OCI-M2 (cell line): Measurements from ENCODE around the gene AZIN2.
"Not testable (repeated sequence)": the region's sequence is repeated elsewhere in the genome, so short reads cannot be mapped to it uniquely, and the experiment has no call there.

Experiments used
- DNase-seq: peaks from one replicate; lab custom pipeline; 2025; ENCODE audit not compliant: unreplicated experiment; lab: John Stamatoyannopoulos, UW

AZIN2 gene

DNA sequence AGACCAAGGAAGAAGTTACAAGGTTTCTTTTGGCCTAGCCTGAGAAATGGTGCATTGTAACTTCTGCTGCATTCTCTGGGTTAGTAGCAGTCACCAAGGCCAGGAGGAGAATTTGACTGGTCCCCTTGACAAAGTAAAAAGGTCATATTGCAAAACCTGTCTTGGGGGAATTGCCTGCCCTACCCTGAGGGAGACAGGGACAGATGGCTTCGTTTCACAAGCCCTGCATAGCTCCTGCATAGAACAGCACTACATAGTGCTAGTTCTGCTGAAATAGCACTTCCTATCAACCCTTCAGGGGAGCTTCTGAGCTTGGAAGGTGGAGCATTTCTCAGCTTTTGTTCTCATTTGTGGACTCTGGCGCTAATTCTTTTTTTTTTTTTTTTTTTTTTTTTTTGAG, 23.9 kb upstream of the AZIN2 start:
- DNase-seq, result no peak

DNA sequence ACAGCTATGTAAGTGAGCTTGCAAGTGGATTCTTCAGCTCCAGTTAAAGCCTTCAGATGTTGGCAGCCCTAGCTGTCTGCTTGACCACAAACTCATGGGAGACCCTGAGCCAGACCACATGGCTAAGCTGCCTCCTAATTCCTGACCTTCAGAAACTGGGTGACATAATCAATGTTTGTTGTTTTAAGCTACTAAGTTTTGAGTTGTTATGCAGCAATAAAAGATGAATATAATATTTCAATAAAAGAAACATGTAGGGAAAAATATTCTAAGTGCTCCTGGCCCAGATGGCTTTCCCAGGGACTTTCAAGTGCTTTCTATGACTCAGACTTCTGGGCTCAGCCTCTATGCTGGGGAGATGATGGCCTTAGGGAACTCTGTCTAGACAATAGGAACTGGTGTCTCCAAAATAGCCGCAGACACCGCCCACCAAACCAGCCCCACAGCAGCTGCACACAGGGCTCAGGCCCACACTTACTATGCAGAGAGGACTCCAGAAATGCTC, 20.3 kb upstream of the AZIN2 start:
- no peak for DNase-seq

- DNase-seq, result no peak
Observed at GRCh38 chr1:33061834-33062233, 19.1 kb upstream of the AZIN2 start.

DNA sequence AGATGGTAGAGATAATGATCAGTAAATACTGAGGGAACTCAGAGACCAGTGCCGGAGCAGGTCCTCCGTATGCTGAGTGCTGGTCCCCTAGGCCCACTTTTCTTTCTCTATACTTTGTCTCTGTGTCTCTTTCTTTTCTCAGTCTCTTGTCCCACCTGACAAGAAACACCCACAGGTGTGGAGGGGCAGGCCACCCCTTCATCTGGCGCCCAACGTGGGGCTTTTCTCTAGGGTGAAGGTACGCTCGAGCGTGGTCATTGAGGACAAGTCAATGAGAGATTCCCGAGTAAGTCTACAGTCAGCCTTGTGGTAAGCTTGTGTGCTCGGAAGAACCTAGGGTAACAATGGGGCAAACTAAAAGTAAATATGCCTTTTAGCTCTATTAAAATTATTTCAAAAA, 16.7 kb upstream of the AZIN2 start:
- not testable (repeated sequence) for DNase-seq

- DNase-seq, result no peak
Observed at GRCh38 chr1:33065301-33065700, 15.7 kb upstream of the AZIN2 start.

DNA sequence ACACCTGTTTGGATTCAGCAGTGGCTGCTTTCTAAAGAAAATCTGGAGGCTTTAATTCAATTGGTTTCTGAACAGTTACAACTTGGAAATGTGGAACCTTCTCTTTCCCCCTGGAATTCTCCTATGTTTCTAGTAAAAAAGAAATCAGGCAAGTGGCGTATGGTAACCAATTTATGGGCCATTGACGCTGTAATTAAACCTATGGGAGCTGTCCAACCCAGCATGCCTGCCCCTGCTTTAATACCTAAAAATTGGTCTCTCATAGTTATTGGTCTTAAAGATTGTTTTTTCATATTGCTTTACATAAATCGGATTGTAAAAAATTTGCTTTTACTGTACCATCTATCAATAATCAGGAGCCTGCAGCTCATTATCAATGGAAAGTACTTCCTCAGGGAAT, 14.5 kb upstream of the AZIN2 start:
- not testable (repeated sequence) for DNase-seq

DNA sequence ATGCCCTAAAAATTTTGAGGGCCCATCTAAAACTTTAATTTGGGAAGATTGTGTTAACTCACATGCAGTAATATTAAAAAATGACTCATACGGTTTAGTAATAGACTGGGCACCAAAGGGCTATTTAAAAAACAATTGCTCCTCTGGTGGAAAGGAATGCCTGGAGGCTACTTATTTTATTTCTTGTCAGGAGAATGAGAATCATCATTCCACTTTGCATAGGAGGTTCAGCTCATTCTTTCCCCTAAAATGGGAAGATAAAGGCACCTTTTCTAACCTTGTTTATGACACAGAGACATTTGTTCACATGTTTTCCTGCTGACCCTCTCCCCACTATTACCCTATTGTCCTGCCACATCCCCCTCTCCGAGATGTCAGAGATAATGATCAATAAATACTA, 12.8 kb upstream of the AZIN2 start:
- not testable (repeated sequence) for DNase-seq

DNA sequence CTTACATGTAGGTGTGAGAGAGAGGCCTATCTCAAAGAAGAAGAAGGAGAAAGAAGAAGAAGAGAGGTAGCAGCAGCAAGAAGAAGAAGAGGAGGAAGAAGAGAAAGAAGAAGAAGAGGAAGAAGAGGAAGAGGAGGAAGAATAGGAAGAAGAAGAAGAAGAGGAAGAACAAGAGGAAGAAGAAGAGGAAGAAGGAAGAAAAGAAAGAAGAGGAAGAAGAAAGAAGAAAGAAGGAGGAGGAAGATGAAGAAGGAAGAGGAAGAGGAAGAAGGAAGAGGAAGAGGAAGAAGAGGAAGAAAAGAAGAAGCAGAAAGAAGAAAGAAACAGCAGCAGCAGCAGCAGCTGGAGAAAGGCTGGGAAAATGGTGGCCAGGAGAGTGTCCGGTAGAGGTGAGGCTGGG, 10.3 kb upstream of the AZIN2 start:
- no peak for DNase-seq

DNA sequence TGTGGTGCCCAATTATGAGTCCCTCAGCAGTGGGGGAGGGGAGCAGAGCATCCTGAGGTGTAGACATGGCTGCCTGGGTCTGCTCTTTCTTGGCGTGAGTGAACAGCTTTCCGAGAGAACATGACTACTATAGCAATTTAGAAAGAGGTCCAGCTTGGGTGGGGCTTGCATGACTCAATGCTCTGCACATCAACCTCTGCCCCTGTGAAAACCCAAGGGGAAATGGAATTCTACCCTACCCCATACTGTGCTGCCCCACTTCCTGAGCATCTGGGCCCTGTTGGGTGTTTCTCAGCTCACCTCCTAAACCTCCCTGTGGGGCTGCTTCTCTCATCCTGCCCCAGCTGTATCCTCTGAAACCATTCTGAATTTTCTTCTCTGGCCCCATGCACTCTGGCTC, 8.2 kb upstream of the AZIN2 start:
- no peak for DNase-seq

GRCh38 chr1:33074193-33074945, 6.6 kb upstream of the AZIN2 start:
- no peak for DNase-seq

DNA sequence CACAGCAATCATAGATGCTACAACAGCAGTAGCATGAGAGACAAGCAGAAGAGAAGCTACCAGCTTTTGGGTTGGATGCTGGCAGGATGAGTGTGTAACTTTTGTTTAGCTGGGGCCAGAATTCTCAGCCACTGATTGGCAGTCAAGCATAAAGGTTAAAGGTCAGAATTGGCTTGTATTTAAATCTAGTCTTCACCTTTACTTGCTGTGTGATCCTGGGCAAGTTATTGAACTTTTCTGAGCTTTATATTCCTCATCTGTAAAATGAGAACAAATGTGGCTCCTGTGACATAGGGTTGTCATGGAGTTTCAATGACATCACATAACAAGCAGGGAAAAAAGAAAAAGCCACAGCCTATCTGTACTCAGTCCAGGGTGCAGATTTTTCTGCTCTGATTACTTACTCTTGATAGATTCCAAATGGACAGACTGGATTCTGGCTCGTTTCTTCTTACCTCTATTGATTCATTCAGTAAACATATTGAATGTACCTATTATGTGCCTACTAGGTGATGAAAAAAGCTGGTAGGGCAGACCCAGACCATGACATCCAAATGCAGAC, 2.8 kb upstream of the AZIN2 start:
- DNase-seq, result no peak

DNA sequence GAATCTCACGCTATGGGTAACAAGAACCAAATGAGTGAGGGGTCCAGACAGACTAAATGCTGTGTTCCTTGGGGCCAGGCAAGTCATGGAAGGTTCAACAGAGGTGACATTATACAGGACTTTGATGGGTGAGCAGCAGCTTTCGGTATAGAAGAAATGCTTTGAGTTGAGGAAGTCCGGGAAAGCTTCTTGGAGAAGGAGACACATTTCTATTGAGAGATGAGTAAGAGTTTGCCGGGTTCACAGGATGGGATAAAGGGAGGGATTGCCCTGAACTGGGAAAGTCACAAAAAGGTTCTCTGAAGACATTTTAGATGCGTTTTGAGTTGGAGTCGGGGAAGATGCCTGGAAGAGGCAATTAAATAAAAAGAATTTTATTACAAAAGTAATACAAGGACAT, 580 bp upstream of the AZIN2 start:
- no peak for DNase-seq

- DNase-seq, result no peak
Observed at GRCh38 chr1:33081554-33082305, 777 bp downstream of the AZIN2 start.

- no peak for DNase-seq
Observed at GRCh38 chr1:33082575-33083108, 1.7 kb downstream of the AZIN2 start.

DNA sequence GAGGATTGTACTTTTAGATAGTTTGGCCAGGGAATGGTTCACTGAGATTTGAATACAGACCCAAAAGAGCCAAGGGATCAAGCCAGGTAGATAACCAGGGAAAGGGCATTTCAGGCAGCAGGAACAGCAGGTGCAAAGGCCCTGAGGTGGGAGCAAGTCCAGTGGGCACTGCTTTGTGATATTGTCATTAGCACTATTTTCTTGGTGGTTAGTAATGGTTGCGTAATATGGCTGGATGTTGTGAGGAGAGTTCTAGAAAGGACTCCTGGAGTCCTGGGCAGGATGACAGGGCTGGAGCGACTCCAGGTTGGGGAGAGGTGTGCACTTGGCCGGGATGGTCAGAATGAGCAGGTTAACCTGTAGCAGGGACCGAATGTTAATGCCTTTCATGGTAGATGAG, 4.4 kb downstream of the AZIN2 start:
- no peak for DNase-seq

GRCh38 chr1:33086384-33086850, 5.5 kb downstream of the AZIN2 start:
- DNase-seq, result no peak

GRCh38 chr1:33087677-33088076, 6.7 kb downstream of the AZIN2 start:
- no peak for DNase-seq

- no peak for DNase-seq
Observed at GRCh38 chr1:33088119-33088906, 7.4 kb downstream of the AZIN2 start.

DNA sequence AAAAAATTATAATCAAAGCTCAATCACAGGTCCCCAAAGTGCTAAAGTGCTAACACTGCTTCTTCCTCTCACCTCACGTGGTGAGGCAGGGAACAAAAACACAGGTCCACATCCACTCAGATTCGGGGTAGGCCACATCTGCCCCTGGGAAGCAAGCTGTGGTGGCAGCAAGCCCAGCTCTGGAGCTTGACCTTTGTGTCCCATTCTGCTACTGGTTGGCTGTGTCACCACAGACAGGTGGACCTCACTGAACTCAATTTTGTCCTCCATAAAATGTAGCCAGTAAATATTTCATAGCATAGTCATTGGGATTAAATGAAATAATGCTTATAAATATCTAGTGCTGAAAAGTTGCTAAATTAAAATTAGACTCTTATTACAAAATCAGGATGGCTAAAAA, 8.5 kb downstream of the AZIN2 start:
- no peak for DNase-seq

DNA sequence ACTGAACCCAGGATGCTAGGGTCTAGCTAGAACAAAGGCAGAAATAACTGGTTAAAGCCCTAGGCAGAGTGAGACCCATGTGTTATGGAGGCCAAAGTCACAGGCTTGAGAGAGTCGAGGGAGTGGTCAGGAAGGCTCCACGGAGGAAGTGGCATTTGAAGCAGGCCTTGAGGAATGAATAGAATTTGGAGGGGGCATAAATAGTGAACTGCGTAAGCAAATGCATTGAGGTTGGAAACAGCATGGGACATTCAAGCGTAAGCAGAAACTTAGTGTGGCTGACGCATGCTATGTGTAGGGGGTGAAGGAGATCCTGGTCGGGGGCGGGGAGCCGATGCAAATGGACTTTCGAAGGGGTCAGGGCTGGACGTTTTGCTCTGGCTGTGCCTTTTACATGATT, 11.5 kb downstream of the AZIN2 start:
- DNase-seq, result no peak

DNA sequence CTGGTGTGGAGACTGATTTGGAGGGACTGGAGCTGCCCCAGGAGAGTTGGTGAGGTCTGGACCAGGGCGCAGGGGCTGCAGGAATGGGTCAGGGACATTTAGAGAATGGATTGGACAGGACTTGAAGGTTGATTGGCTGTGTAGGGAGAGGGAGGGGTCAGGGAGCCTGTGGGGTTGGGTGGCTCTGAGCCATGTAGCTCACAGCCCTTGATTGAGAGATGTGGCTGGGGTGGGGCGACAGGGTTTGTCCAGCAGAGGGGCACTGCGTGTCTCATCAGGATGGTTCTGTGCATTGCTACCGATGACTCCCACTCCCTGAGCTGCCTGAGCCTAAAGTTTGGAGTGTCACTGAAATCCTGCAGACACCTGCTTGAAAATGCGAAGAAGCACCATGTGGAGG, 12.1 kb downstream of the AZIN2 start:
- DNase-seq, result no peak
